Upper lobe of left lung (tissue), 4 donors: ENCODE measurements around the gene RGS14.

Experiments
- EP300 ChIP-seq, 4 donors: sonication (generic); formaldehyde crosslinking; IDR thresholded peaks; one replicate each; pipeline ENCODE4 v1.5.1; 2017; ENCODE audit warnings: antibody characterized with exemption in 4 of 4, control low read depth in 2 of 4
- TF ChIP-seq, protein P1 (sequence below), 6 experiments: fragments of 450-650 bp in 4 of 6; fragments of 200-600 bp in 2 of 6; sonication (generic) in 2 of 6; IDR thresholded peaks; one replicate each; pipeline ENCODE4 v1.5.1; 2016 to 2019; ENCODE audit warnings: antibody characterized with exemption in 6 of 6

DNA sequence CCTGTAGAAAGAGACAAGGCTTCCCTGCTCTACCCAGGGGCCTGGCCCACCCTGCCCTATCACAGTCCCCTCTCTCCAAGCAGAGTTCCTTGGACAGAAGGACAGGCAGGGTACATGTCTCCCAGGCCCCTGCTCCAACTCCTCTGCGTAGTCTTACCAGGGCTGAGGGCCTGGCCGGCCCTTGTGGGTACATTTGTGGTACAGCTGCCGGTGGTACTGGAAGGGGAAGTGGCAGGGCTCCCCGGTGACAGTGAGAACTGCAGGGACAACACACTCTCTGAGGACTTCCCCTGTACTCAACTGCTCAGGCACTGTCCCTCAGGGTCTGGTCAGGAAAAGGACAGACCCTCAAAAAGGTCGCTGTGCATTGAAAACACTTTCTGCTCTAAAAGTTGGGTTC lies 48.1 kb downstream of the RGS14 start:
- TF ChIP-seq, protein P1, sequence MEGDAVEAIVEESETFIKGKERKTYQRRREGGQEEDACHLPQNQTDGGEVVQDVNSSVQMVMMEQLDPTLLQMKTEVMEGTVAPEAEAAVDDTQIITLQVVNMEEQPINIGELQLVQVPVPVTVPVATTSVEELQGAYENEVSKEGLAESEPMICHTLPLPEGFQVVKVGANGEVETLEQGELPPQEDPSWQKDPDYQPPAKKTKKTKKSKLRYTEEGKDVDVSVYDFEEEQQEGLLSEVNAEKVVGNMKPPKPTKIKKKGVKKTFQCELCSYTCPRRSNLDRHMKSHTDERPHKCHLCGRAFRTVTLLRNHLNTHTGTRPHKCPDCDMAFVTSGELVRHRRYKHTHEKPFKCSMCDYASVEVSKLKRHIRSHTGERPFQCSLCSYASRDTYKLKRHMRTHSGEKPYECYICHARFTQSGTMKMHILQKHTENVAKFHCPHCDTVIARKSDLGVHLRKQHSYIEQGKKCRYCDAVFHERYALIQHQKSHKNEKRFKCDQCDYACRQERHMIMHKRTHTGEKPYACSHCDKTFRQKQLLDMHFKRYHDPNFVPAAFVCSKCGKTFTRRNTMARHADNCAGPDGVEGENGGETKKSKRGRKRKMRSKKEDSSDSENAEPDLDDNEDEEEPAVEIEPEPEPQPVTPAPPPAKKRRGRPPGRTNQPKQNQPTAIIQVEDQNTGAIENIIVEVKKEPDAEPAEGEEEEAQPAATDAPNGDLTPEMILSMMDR (IDR thresholded peaks at IDR 0.05): peak in 2 of 6 experiments; percentile 13 to 59
- no peak for TF ChIP-seq EP300 (IDR thresholded peaks at IDR 0.05)
